GF-D8 (cell line): ENCODE measurements around the gene WDFY4.

ENCODE experiments used
- DNase-seq: peaks from one replicate; lab custom pipeline; 2025; lab: John Stamatoyannopoulos, UW

The WDFY4 gene

DNA sequence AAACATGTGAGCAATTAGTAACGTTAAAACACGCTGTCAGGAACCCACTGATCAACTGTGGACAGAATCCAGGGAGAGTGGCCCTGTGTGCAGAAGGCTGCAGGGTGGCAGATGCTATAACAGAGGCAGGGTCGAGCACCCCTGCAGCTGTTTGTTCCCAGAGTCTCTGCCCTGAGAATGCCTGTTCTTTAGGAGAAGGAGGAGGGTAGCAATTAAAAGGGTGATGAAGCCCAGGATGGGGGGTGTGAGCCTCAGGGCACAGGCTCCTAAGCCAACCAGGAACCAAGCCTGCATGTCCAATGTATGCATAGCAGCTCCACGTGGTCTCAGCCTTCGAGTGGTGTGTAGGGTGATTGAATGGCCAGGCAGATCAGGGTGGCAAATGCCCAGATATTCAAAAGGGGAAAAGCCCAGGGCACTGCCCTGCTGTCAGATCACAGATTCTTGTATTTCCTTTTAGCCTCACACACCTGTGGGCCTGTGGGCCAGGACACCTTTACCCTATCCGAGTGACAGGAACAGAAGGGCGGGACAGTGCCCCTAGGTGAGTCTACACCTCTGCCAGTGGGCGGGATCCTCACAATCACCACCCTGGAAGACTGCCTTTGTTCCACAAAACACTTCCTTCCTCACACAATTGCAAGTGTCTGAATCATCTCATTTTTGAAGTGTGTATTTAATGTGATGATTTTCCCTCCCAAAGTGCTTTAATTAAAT lies 7.3 kb downstream of the WDFY4 start:
- no peak for DNase-seq

DNA sequence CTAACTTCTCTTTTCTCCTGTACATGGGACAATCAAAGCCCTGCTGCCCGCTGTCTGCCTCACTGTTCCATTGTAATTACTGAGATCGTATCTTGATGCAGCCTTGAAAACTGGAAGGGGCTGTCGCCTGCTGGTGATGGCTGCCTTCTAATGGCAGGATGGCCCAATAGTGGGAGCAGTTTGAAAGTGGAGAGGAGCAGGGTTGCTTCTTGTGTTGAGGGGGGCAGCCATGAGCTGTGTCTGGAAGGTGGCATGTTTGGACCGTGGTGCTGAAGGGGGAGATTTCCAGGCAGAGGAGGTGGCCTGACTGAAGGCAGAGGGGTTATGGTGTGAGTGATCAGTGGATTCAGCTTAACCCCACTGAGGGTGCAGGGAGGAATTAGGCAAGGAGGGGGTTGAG lies 8.1 kb downstream of the WDFY4 start:
- DNase-seq = no peak

DNA sequence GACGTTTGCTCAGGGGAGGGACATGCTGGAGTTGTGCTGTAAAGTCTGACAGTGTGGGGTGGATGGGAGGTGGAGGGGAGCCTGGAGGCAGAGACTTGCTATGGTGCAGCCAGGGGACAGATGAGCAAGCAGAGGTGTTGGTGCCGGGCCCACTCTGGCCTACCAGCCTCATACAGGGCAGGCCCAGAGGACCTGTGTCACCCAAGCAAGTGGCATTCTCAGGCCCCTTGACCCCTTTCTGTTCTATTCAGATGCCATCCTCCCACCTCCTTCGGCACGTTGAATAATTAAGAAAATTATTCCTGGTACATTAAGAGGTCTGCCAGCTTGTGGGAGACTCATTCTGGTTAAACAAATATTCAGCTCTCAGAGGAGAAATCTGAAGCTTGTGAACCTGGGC lies 8.5 kb downstream of the WDFY4 start:
- DNase-seq = no peak

DNA sequence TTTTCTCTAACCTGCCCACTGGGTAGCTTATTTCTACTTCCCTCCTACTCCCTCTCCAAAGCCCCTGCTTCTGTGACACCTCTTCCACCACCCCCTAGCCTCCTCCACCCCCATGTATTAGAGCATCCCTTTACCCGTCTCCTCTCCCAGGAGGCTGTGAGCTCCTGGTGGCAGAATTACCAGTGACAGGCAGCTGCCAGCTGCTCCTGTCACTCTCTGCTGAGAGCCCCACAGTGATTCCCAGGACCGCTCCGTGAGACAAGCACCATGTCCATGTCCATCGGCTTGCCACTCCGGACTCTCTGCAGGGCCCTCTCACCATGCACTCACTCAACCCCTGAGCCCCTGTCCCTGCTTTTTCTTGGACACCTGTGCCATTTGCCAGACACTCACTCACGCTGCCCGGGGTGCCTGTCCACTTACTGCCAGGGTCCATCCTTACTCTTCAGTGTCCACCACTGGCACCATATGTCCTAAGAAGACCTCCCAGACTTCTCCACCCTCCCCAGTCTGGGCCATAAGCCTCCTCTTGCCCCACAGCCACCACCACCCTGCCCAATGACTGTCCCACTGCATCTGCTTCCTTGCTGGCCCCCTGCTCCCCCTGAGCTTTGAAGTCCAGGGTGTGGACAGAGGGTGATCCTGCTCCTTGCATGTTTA lies 9.8 kb downstream of the WDFY4 start:
- DNase-seq = no peak

DNA sequence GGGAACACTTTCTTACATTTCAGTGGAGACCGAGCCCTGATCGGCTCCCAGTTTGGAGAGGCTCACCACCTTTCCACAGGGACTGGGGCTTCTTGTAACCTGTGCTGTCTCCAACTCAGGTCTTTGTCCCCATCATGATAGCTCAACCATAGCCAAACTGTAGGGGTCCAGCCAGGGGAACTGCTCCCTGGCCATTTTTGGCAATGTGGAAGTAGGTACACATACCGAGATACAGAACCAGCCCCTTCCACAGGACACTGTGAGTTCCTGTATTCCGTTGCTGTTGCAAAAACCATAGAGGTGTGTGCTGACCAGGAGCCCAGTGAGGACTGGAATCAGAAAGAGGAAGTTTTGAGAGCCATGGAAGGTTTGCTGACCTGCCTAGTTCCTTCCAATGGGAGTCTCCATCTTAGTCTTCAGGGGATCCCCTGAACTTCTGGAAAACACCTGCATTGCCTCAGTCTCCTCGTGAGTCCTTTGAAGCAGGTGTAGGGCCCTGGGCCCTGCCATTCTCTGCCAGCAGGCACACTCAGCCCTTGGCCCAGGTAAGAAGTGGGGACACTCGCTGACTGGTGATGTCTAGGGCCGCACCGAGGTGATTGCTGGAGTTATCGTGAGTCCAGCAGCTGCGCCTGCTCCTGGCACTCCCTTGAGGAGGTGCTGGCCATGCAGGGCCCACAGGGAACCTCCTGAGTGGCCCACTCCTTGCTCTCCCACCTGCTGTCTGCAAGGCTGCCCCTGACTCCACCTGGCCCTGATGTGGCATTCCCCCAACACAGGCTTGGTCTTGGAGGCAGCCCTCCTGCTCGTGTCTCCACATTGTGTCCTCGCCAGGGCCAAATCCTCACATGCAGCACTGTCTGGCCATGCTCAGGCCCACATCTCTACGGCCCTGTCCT lies 11.2 kb downstream of the WDFY4 start:
- no peak for DNase-seq

DNA sequence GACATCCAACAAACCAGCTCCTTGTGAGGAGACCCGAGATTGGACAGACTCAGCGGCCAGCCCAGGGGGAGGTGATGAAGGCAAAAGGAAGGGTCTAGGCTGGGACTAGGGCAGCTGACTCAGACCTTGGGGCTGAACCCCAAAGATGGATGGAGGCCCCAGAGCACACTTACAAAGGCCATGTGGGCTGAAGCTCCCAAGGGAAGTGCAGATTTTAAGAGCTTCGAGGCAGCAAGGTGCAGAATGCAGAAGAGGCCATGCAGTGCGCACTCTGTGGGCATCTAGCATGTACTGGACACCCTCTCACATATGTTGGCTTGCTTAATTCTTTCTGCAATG lies 11.8 kb downstream of the WDFY4 start:
- no peak for DNase-seq

DNA sequence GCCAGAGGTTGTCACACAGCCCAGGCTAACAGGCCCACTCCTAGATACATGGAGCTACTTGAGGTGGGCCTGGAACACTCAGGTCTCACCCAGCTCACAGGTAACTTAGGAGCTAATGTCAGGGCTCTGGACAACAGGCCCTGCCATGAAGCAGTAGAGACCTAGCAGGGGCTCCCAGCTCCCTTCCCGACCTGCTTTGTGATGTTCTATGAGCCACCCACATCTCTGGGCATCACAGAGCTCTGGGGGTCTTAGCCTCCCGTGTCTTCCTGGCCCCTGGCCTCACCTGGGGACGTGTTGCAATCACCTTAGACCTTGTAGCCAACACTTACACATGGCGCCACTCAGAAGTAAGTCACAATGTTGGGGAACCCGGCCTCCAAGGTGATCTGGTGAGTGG lies 12.4 kb downstream of the WDFY4 start:
- DNase-seq = no peak

DNA sequence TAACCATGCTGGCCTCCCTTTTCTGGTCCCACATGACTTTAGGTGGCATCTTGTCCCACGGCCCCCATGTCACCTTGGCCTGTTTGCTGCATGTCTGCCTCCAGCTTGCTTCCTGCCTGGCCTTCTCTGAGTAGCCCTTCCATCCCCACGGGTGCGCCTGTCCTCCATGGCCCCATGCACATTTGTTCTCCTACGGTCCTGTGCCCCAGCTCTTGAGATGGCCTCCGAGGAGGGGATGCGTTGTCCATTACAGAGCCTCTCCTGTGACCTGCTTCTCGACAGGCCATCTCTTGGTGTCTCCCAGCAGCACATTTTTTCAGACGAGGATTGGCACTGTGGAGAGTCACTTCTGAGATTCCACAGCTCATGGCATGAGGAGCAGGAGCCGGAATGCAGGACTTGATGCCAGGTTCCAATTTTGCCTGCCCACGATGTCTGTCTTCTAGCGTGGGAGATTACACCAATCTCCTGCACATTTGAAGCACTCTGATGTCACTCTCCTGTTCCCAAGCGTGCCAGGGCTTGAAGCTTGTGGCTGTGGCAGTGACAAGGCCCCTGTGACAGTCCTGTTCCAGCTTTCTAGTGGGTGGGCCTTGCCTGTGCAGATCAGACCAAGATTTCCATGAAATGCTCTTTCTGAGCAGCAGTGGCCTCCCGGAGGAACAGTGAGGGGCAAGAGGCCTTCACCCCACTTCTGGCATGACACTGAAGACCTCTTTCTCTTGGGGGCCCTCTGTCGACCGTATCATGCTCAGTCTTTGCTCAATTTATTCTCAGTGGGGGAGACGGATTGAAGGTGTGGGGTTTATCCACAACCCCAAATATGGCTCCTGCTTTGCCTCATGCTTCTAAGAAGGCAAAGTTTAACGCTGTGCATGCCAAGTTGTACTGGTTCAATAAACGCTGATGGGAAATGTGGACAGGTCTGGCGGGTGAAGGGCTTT lies 13.4 kb downstream of the WDFY4 start:
- no peak for DNase-seq

DNA sequence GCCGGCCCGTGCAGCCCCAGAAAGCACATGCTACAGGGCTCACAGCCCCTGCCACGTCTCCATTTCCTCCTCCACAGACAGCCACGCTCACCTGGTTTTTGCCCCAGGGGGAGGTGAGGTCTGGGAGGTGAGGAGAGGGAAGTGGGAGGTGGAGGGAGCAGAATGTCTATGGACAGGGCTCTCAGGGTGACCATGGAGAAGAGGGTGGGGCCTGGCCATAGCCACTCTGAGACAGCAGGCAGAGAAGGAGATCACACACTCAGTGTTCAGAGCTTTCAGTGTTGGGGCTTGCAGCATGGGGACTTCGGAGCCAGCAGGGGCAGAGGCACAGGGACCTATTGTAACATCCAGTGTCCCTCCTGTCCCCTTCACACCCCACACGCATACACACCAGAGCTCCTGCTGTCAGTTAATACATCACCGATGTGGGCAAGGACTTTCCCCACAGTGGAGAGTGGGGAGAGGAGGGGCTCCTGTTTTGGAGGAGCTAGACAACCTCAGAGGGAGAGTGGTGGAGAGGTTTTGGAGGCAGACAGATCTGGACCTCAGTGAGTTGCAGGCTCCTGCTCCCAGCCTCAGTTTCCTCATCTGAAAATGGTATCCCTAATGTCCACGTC lies 14.4 kb downstream of the WDFY4 start:
- DNase-seq = no peak

DNA sequence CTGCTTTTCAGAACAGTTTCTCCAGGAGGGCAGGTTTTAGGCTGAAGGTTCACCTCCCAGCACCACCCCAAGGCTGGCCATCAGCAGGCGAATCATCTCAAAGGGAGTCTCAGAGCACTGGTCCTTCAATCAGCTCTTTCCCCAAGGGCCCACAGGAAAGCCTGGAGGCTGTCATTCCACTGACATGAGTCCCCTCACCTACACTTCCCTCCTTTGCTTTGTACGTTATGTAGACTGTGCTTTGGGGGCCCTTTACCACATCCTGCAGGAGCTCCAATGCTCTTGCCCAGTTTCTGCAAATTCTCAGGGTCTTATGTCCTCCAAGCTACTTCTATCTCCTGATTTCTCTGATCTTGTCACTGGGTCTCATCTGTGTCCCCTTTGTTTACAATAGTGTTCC lies 15.4 kb downstream of the WDFY4 start:
- no peak for DNase-seq

DNA sequence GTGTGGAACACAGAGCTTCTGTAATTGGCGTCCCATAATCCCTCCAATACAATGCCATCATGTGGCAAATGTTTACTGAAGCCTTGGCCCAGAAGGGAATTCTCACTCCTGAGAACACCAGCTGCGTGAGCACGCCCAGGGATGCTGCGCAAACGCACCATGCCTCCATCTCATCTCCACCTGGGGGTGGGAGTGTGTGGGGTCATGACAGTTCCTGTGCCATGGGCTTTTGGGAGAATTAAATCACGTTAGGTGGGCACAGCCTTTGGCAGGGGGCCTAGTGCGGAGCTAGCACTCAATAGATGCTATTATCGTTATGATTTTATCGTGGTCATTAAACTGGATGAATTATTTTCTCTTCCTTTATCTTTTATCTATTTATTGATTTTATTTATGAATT lies 15.8 kb downstream of the WDFY4 start:
- no peak for DNase-seq

DNA sequence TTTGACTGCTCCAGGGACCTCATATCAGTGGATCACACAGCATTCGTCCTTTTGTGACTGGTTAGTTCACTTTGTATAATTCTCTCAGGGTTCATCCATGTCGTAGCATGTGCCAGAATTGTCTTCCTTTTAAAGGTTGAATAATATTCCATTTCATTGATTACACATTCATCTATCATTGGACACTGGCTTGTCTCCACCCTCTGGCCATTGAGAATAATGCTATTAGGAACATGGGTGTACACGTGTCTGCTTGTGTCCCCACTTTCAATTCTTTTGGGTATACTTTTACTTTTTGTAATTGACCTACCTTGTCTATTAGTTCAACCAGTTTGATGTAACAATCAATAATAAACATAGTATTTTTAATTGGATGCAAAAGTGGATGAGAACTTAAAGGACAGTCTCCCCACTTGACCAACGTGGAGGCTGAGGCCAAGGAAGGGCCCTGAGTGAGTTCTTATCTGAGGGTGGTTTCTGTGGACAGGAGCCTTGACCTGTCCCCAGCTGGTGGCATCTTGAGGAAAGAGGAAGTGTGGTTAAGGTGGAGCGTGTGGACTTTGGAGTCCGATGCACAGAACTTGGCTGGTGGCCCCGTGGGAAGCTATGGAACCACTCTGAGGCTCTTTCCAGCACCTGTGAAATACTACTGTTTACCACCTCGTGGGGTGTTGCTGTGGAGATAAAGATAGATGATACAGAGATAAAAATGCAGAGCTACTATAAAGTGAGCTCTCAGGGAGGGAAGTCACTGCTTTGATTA lies 16.6 kb downstream of the WDFY4 start:
- peak; percentile 57 for DNase-seq

DNA sequence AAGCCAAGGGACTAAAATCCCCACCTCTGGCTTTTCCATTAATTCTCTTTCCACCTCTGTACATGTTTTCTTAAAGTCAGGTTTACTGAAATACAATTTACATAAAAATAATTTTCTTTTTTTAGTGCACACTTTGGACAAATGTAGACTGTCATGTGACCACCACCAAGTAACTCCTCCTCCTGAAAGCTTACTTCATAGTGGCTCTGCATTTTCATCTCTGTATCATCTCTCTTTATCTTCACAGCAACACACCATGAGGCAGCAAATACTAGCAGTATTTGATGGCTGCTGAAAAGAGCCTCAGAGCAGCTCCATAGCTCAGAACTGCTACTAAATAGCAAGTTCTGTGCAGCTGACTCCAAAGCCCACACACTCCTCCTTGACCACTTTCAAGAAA lies 17.3 kb downstream of the WDFY4 start:
- no peak for DNase-seq

DNA sequence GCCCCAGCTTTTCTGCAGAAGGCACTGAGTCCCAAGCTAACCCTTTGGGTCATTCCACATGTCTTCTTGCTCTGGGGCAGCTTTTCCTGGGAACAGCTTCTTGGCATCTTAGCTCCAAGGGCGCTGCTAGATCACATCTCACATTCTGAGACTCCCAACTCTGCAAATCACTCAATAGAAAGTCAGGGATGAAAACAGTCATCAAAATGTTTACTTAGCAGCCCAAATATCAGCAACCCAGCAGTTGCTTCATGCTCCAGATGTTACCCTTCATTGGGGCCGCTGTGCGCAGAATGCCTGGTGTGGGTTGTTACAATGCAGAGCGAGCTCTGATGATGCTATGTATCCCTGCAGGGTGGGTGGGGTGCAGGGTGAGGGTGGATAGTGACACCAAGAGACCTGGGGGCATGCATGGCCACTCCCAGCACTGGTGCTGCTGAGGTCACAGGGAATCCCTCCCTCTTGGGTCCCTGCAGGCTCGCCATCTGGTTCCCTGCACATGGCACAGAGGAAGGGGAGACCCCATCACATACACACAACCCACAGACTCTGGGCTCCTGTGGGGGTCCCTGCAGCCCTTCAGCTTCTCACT lies 19.0 kb downstream of the WDFY4 start:
- no peak for DNase-seq

DNA sequence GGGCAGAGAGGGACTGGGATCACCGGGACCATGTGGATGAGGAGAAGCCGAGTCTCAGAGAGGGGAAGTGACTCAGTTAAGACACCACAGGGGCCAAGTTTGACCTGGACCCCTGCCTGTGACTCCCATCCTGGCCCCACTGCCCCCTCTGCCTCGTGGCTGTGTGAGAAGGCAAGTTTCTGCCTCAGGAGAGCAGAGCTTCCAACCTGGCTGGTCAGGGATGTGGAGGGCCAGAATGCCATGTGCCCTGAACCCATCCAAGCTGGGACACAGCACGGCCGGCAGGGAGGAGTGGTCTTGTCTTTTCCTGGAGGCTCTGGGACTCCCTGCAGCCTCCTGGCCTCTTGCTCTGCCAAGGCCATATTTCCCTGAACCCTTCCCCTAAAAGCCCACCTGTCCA lies 19.5 kb downstream of the WDFY4 start:
- no peak for DNase-seq

DNA sequence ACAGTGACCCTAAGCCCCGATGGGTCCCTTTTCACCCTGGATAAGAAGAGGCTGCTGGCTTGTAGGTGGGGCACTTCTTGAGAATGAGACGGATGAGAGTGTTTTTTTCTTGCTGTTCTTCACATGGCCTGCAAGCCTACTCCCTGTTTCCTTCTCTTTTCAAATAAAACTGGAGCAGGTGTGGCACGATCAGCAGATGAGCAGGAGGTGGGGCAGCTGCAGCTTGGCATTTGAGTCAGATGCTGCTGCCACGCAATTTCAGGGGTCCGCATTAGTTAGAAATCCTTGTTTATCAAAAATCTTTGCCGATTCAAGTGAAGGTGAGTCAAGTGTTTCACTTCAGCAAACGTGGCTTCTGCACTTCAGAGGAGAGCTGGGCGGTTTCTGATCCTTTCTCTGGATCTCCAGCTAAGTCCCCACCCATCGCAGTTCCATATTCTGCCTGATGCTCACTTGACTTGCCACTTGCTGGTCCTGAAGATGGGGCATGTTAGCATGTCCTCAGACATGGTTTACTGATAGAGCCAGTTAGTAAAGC lies 20.8 kb downstream of the WDFY4 start:
- no peak for DNase-seq

DNA sequence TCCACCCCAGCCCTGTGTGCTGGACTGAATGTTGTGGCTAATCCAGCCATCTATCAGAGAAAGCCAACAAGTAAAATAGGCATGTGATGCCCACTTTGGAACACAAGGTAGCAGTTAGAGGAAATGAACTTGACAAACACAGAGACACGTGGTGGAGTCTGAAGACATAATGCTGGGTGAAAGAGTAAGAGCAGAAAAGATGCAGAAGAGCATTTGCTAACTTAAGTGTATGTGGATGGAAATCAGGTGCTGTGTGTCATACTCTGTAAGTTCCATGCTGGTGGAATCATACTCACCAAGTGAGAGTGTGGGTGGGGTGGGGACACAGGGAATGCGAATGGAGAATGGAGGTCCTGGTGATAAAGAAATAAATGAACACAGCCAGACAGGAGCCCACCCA lies 22.8 kb downstream of the WDFY4 start:
- no peak for DNase-seq

DNA sequence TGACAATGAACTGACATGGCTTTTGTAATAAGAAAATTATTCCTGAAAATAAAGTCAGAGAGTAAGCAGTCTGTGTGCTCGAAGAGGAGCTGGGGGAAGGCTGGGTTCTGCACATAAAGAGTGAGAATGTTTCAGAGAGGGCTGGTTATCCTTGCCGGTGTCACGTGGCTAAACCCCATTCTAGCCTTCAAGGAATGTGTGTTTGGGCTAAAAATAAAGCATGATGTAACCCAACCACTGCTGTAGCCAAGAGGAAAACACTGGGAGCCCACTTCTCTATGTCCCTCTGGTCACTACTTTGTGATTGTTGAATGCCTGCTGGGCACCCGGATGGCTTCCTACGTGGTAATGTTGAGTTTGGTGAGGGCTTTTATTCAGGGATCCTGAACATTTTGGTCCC lies 23.5 kb downstream of the WDFY4 start:
- no peak for DNase-seq

DNA sequence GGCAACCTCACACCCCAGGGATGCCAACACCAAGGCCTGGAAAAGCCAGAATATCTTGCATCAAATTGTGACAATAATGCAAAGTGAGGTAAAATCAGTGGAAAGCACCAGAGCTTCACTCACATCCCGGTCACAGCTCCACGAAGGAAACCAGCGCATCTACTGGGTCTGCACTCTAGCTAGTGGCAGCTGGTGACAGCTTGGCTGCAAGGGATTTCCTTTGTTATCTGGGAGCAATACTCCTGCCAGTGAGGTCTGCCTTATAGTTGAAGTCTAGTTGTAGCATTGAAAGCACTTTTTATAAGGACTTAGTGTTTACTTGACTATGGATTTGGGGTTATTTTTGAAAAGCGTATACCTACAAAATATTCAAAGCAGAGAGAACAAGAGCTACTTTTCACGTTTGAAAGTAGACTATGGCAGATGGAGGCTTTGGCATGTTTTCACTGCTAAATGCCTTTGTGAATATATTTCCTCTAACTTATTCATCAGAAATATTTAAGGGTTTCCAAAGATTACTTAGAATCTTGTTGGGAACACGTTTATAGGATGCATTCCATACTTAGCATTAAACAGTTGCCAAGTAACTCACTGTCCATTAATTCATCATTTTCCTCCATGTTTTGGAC lies 26.1 kb downstream of the WDFY4 start:
- DNase-seq = no peak

DNA sequence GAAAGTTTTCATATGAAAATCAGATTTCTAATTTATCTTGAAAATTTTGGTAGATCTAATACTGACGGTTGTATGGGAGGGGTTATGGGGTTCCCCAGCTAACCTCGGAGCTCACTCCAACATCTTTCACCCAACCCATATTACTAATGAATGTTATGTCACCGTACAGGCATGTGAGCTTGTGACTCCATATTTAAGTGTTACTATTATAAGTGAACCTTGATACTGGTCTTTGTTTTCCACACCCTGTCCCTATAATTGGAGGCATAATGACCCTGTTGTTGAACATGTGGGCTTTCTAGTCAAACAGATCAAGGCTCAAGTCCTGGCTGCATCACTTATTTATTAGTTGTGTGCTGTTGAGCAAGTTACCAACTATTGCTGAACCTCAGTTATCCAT lies 27.2 kb downstream of the WDFY4 start:
- no peak for DNase-seq
